Erythroblast (primary cell): ENCODE measurements around the gene GATA2.

Experiments used
- GATA1 ChIP-seq: IDR thresholded peaks from 2 replicates; pipeline ENCODE4 v1.6.1; 2011; ENCODE audit warnings: low read depth, mild to moderate bottlenecking, control low read depth, low read length, moderate library complexity
- POLR2A ChIP-seq: IDR thresholded peaks from 2 replicates; pipeline ENCODE4 v1.6.1; 2011; ENCODE audit warnings: mild to moderate bottlenecking, low read length

DNA sequence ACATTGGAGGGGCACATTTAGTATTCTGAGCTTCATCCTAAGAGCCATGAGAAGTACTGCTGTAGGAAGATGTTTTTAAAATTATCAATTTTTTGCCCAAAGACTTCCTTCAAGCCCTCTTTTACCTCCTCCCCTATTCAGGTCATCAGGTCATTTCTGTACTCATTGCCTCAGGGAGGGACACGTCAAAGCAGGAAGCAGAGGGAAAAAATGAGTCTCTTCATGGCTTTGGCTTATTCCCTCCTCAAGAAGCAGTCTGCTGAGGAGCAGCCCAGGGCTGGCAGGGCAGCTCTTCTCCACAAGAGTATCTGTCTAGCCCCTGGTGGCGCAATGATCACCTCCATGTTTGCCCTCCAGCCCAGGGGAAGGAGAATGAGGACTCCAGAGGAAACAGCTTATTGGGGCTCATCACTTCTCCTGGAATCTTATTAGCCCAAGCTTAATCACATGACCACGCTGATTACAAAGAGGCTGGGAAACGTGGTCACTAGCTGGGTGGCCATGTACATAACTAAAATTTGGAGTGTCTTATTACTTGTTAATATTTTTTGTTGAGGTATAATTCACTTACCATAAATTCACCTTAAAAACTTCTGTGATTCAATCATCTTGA lies 44.2 kb upstream of the GATA2 start:
- TF ChIP-seq POLR2A: no peak
- TF ChIP-seq GATA1: no peak
